Panc1 (cell line): Measurements from ENCODE around the gene POU1F1. TPM values are rescaled to one million over a fixed set of nuclear protein-coding genes. Genes with fewer than 3 reads are reported as not detected.
"Not testable (repeated sequence)": the region's sequence is repeated elsewhere in the genome, so short reads cannot be mapped to it uniquely, and the experiment has no call there.

Experiments used
- ATAC-seq: fragments of 200-7000 bp; cut with Tn5 transposase; 2 replicates; pipeline ENCODE4 v1.9.1; 2020; ENCODE audit warnings: mild to moderate bottlenecking, moderate library complexity
- BruUV-seq: library from RNA; stranded (reverse); fragments of 400-500 nt; replicated peaks from 2 replicates; lab custom pipeline; 2021; lab: Mats Ljungman, UMichigan
- CTCF ChIA-PET: fragments of 300-600 bp; sonication (Branson Sonifier 250); formaldehyde crosslinking; loops from one replicate; lab custom pipeline; 2022; ENCODE audit warnings: antibody characterized with exemption; lab: Charles Lee
- POLR2A ChIA-PET: fragments of 300-600 bp; sonication (Branson Sonifier 250); formaldehyde crosslinking; loops from one replicate; lab custom pipeline; 2022; ENCODE audit warnings: antibody characterized with exemption; lab: Charles Lee
- DNase-seq: peaks from one replicate; pipeline ENCODE4 v3.0.0-alpha.2; 2010; ENCODE audit warnings: low read depth, low spot score
- H3K27ac ChIP-seq: 2 replicates; pipeline ENCODE4 v1.5.1; 2011; ENCODE audit warnings: mild to moderate bottlenecking, low read length, inconsistent platforms
- H3K27me3 ChIP-seq: fragments of 200-500 bp; sonication (Bioruptor generic); 2 replicates; pipeline ENCODE4 v1.6.0; 2014; ENCODE audit warnings: low read length, inconsistent platforms; ENCODE audit not compliant: control insufficient read depth, insufficient read depth
- H3K36me3 ChIP-seq: fragments of 200-500 bp; sonication (Bioruptor generic); 2 replicates; pipeline ENCODE4 v1.5.1; 2014; ENCODE audit warnings: inconsistent platforms, mild to moderate bottlenecking, low read length, moderate library complexity; ENCODE audit not compliant: control insufficient read depth, insufficient read depth
- H3K4me1 ChIP-seq: 2 replicates; pipeline ENCODE4 v1.5.1; 2011; ENCODE audit warnings: inconsistent platforms, mild to moderate bottlenecking, low read length, moderate library complexity; ENCODE audit not compliant: control insufficient read depth, insufficient read depth
- H3K4me3 ChIP-seq, 2 experiments: 2 replicates each; pipeline ENCODE4 v1.5.1; 2011 to 2012; ENCODE audit warnings: low read depth in 2 of 2, low read length in 2 of 2, mild to moderate bottlenecking in 2 of 2, inconsistent platforms in 1 of 2, moderate library complexity in 1 of 2
- H3K9me3 ChIP-seq: fragments of 200-500 bp; sonication (Bioruptor generic); 2 replicates; pipeline ENCODE4 v1.5.1; 2014; ENCODE audit warnings: low read depth, mild to moderate bottlenecking, inconsistent platforms, low read length, moderate library complexity; ENCODE audit not compliant: control insufficient read depth, insufficient read depth
- CTCF ChIP-seq: fragments of 450-650 bp; IDR thresholded peaks from 2 replicates; pipeline ENCODE4 v1.5.1; 2017; ENCODE audit warnings: mild to moderate bottlenecking
- POLR2AphosphoS5 ChIP-seq: IDR thresholded peaks from 2 replicates; pipeline ENCODE4 v1.6.1; 2012; ENCODE audit warnings: mild to moderate bottlenecking, low read depth, low read length, moderate library complexity
- SIN3A ChIP-seq: IDR thresholded peaks from 2 replicates; pipeline ENCODE4 v1.6.1; 2012; ENCODE audit warnings: low read depth, mild to moderate bottlenecking, low read length, moderate library complexity, borderline replicate concordance; ENCODE audit not compliant: insufficient read depth
- TCF7L2 ChIP-seq: IDR thresholded peaks from 2 replicates; pipeline ENCODE4 v1.6.1; 2011; ENCODE audit warnings: mild to moderate bottlenecking, low read depth, low read length, inconsistent platforms
- in situ Hi-C: cut with HindIII; loops from 2 replicates; pipeline ENCODE4 v1.10.0; 2016; ENCODE audit warnings: low sequenced_read_pairs, low pct_unique_long_range_greater_than_20kb
- intact Hi-C: fragments of 100-400 bp; cut with micrococcal nuclease; formaldehyde crosslinking; loops from one replicate; pipeline ENCODE4 v1.10.0; 2022; ENCODE audit not compliant: unreplicated experiment
- total RNA-seq: library from RNA; stranded (reverse); gene quantifications from one replicate; pipeline ENCODE4 v1.2.1, GENCODE V29; 2021; ENCODE audit not compliant: unreplicated experiment
- TF ChIP-seq, protein P1 (sequence below), 2 experiments: IDR thresholded peaks; 2 replicates each; pipeline ENCODE4 v1.6.1; 2011 to 2012; ENCODE audit warnings: low read depth in 2 of 2, control low read depth in 1 of 2, low read length in 1 of 2, mild to moderate bottlenecking in 1 of 2, moderate library complexity in 1 of 2; ENCODE audit not compliant: insufficient read depth in 1 of 2

POU1F1 gene
- total RNA-seq, 1 experiment from 2014 or later: not detected

- ATAC-seq (no peak), DNase-seq (no peak)
- no peaks in the 10 kb centered on the region for H3K36me3 ChIP-seq
- TF ChIP-seq, protein P1, sequence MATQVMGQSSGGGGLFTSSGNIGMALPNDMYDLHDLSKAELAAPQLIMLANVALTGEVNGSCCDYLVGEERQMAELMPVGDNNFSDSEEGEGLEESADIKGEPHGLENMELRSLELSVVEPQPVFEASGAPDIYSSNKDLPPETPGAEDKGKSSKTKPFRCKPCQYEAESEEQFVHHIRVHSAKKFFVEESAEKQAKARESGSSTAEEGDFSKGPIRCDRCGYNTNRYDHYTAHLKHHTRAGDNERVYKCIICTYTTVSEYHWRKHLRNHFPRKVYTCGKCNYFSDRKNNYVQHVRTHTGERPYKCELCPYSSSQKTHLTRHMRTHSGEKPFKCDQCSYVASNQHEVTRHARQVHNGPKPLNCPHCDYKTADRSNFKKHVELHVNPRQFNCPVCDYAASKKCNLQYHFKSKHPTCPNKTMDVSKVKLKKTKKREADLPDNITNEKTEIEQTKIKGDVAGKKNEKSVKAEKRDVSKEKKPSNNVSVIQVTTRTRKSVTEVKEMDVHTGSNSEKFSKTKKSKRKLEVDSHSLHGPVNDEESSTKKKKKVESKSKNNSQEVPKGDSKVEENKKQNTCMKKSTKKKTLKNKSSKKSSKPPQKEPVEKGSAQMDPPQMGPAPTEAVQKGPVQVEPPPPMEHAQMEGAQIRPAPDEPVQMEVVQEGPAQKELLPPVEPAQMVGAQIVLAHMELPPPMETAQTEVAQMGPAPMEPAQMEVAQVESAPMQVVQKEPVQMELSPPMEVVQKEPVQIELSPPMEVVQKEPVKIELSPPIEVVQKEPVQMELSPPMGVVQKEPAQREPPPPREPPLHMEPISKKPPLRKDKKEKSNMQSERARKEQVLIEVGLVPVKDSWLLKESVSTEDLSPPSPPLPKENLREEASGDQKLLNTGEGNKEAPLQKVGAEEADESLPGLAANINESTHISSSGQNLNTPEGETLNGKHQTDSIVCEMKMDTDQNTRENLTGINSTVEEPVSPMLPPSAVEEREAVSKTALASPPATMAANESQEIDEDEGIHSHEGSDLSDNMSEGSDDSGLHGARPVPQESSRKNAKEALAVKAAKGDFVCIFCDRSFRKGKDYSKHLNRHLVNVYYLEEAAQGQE (IDR thresholded peaks at IDR 0.05; ENCODE audit: insufficient read depth in 1 of 2, low read depth in 2 of 2, low read length in 1 of 2): no peak
- no peak for TF ChIP-seq TCF7L2
- TF ChIP-seq CTCF: no peak
- TF ChIP-seq POLR2AphosphoS5: no peak
- TF ChIP-seq SIN3A: no peak
- no peaks in the 10 kb centered on the region for H3K4me1 ChIP-seq
- ChIA-PET CTCF (no interaction called here), POLR2A (no interaction called here)
- BruUV-seq: no TSS peak
- intact Hi-C loops: no loop called here
- no peak overlapping the region for H3K4me3 ChIP-seq
- no peak overlapping the region for H3K27ac ChIP-seq
- H3K27me3 ChIP-seq: no peaks in the 10 kb centered on the region
- in situ Hi-C loops: no loop called here
- H3K9me3 ChIP-seq: no peaks in the 10 kb centered on the region
These were observed 29.1 kb upstream of the POU1F1 start for GRCh38 chr3:87305517-87305916.

- intact Hi-C loops, POLR2A ChIA-PET, H3K4me1 ChIP-seq, ATAC-seq, H3K27me3 ChIP-seq, H3K4me3 ChIP-seq, DNase-seq, in situ Hi-C loops, CTCF ChIA-PET, H3K9me3 ChIP-seq, H3K36me3 ChIP-seq, BruUV-seq, H3K27ac ChIP-seq: not testable (repeated sequence)
These were observed 28.6 kb upstream of the POU1F1 start for GRCh38 chr3:87305031-87305430.

GRCh38 chr3:87298111-87298718 lies 21.8 kb upstream of the POU1F1 start:
- Histone ChIP-seq H3K36me3 (no peaks in the 10 kb centered on the region), H3K27ac (peak overlapping the region; percentile 61; the same call in 1 of the 2 replicates), H3K4me3 (no peak overlapping the region), H3K27me3 (no peaks in the 10 kb centered on the region), H3K4me1 (no peaks in the 10 kb centered on the region), H3K9me3 (no peaks in the 10 kb centered on the region)
- intact Hi-C loops (no loop called here), in situ Hi-C loops (no loop called here)
- BruUV-seq: no TSS peak
- TF ChIP-seq SIN3A (no peak), CTCF (peak; percentile 57; the same call in 1 of the 2 replicates)
- ATAC-seq: no peak; the same call in 1 of the 2 replicates
- POLR2A ChIA-PET: no interaction called here
- no peak for DNase-seq
- CTCF ChIA-PET: interaction anchor here (0.5 to 1.4 kb wide), 3 partner anchors 36 to 705 kb away, joined by 3 to 4 read pairs (median 3); no protein-coding TSS in a partner anchor
